Measurements from ENCODE around the gene LSAMP. TPM values are rescaled to one million over a fixed set of nuclear protein-coding genes. Genes with fewer than 3 reads are reported as not detected.
A peak's percentile ranks its signal among the peaks of the same experiment; 100 is the strongest.

The LSAMP gene
- total RNA-seq, 2 donors from 2014 or later: 1.6 to 4.7 TPM

DNA sequence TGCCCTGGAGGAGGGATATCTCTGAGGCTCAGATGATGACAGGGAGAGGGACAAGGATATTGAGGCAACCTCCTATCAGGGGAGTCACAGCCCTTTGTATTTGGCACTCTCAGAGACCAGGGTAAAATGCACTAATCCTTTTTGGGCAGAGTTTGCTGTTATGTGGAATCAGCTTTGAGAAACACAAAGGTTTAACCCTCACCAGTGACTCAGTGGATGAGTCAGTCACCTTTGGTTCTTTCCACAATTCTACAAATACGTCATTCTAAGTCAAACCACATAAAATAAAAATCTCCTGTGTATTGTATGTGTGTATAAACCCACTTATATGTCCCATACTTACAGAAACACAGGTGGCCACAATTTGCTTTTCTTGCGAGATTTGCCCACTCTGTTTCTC is 5.1 kb downstream of the LSAMP start:
- ATAC-seq (no peak), DNase-seq (no peak)
- intact Hi-C loops (cut with DNase I): no loop called here

DNA sequence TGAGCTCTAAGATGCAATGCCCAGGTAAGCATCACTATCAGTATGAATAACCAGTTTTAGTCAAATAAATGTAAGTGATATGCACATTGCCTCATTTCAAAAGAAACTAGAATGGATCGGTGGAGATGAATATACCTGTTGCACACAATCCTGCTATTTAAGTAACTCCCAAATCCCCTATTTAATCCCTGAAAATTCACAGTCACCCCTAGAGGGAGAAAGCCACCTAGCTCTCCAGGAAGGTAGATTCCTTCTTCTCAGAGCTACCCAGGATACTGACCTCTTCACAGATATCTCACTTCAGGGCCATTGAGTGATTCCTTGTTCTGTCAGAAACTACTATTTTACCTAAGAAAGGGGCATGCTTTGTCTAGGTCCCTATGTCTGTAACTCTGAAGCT is 11.7 kb downstream of the LSAMP start:
- DNase-seq: no peak
- intact Hi-C loops (cut with DNase I): no loop called here
- no peak for ATAC-seq

DNA sequence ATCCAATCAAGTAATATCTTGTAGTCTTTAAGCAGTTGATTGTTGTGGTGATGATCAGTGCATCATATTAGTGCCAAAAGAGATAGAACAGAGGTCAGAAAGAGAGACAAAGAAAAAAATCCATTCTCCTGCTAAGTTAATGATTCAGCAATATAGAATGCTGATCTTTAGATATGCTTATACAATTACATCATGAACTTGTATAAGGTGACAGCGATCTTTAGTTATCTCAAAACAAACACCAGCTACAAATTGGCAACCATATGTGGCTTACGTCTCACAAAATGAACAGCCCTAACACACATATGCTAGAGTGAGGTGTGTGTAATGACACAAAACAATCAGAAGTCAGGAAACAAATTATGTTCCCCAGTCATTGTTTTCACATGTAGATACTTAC is 12.5 kb downstream of the LSAMP start:
- ATAC-seq (no peak), DNase-seq (no peak)
- intact Hi-C loops (cut with DNase I): no loop called here

DNA sequence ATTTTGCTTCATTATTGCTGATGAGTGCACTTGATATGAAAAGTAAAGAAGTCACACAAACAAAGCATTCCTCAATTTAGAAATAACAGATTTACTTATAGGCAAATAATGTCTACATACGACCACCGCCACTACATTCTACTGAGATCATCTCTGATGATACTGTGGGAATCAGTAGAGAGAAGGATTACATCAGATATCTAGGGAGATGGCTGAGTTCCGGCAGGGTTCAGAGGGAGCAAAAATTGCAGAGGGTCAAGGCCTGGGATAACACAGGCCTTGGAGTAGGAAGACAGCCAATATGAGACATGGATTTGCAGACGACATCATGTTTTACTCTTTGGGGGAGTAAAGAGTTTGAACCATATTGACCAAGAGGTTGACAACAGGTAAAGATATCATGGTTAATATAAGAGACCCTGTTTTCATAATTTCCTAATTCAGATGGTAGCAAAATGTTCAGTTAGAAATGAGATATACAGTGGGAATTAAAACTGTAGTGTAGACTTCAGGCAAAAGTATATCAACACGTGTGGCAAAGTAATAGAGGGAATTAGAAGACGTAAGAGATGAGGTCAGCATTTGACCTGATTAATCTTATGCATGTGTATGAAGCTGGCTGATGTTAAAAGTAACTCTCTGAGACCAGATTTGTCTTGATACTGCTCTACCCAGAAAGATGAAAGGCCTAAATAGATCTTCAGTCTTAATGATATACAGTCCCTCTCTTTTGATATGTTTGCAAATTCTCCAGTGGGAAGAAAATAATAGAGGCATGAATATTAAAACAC is 15.6 kb downstream of the LSAMP start:
- intact Hi-C loops (cut with DNase I): no loop called here
- DNase-seq: no peak
- no peak for ATAC-seq

DNA sequence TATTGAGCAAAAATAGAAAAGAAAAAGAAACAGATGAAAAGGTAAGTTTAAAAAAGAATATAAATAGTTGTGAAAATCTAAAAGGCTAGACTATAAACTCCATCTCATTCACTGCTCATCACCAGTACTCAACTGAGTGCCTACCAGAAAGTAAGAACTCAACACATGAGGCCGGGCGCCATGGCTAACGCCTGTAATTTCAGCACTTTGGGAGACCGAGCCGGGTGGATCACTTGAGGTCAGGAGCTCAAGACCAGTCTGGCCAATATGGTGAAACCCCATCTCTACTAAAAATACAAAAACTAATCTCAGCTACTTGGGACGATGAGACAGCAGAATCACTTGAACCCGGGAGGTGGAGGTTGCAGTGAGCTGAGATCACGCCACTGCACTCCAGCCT is 19.3 kb downstream of the LSAMP start:
- ATAC-seq (no peak), DNase-seq (peak; percentile 20)
- intact Hi-C loops (cut with DNase I): no loop called here

DNA sequence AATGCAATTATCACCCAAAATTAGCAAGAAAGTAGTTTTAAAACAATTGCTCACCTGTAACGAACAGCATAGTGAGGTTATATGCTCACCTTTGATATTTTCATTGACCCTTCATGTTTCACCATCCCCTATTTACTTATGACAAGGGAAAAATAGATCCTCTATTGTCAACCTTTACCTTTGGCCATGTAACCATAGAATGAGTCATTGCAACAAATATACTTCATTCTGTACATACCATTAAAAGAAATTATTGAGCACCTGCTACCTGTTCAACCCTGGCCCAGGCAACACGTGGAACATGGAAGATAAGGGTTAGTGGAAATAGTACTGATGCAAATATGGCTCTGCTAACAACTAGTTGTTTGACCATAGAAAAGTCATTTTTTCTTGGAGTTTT is 20.2 kb downstream of the LSAMP start:
- intact Hi-C loops (cut with DNase I): no loop called here

DNA sequence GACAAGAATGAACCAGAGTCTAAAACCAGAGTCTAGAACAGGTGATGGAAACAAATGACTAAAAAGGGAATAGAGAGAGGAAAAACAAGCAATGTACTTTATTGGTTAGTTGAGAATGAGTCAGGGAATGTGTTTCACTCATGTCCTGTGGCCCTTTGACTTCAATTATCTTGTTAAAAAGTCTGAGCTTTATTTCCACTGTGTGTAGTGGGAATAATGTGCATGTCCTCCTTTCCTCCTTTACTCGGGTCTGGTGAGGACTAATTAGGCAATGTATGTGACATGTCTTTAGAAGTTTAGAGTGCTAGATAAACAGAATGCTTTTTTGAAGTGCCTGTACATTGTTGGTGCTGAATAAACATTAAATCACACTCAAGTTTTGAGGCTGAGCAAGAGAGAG is 21.3 kb downstream of the LSAMP start:
- intact Hi-C loops (cut with DNase I): no loop called here
- ATAC-seq (no peak), DNase-seq (no peak)

More for the DNA sequence above, 20.2 kb downstream of the LSAMP start:
- ATAC-seq: no peak
- no peak for DNase-seq

DNA sequence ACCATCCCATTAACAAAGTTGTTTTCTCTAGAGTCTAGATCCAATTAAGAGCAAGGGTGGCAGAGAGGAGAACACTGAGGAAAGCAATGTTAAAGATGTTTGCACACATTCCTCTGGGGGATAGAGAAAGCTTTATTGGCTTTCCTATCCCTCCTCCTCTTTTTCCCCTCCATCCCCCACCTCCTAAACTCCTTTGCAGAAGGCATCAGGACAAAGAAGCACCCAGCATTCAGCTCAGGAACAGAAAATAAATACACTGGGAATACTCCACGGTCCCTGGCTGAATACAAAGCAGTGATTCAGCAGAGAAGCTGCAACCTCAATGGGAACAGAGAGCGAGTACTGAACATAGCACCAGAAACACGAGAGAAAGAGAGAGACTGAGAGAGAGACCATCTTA is 21.9 kb downstream of the LSAMP start:
- peak in 1 of 2 donors; percentile 38 for ATAC-seq
- intact Hi-C loops (cut with DNase I): no loop called here
- no peak for DNase-seq

DNA sequence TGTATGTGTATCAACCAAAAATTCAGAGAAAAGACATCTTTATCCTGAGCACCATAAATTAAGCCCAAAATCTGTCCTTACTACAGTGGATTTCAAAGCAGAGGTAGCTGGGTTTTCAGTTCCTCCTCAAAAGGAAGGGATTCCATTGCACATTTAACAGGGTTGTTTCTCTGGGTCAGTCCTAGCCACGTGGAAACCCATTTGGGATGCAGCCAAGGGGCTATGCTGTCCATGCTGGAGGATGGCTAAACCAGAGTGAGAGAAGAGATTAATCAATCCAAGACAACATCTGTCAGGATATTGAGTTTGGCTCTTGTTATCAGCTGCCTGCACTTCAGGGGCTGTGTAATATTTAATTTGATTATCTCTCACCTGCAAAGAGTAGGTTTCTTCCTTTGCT is 28.1 kb downstream of the LSAMP start:
- DNase-seq (no peak), ATAC-seq (no peak)

DNA sequence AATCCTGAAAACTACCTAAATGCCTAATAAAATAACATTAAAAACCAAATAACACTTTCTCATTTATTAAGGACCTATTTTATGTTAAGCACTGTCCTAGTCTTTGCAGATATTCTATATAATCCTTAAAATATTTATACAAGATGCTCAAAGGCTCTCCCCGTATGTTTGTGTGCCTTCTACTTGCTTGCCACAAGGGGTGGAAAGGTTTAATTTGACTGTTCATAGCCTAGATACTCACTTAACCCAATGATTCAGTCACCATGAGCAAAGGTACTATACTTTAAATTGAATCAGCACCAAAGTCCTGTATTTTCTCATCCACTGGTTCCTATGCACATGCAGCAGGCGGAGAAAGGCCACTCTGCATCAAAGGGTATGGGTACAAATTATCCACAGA is 32.0 kb downstream of the LSAMP start:
- DNase-seq (no peak), ATAC-seq (no peak)
- intact Hi-C loops (cut with DNase I): no loop called here

More for the DNA sequence above, 28.1 kb downstream of the LSAMP start:
- intact Hi-C loops (cut with DNase I): no loop called here

DNA sequence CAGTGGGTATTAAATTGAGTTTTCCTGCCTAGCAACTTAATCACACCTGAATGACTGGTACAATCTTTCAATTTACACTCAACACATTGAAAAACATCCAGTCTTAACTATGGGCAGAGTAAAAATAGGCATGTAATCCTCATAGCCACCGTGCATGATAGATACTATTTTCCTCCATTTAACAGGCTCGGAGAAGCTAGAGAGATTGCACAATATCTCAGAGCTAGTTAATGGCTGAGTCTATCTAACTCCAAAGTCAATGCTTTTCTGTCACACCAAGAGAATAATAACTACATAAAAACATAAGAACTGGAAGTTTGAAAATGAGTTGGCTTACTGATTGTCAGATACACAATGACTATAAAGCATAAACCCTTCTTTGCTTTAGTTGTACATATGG is 36.8 kb downstream of the LSAMP start:
- intact Hi-C loops (cut with DNase I): no loop called here
- ATAC-seq (no peak), DNase-seq (no peak)

DNA sequence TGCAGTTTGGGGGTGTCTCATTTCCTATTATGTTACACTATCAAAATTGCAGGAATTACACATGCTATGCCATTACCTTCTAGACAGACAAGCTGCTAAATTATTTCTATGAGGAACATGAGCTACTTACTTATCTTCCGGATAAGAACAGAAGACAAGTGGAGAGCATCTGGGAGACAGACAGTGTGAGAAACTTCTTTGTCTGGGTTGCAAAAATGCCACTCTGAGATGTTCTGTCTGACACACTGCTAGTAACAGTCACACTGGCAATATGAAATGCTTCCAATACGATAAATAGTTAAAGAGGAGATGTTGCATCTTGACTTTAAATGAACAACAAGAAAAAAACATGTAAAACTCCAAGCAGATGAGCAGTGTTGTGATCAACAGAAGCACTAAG is 40.1 kb downstream of the LSAMP start:
- DNase-seq (no peak), ATAC-seq (no peak)
- intact Hi-C loops (cut with DNase I): no loop called here

DNA sequence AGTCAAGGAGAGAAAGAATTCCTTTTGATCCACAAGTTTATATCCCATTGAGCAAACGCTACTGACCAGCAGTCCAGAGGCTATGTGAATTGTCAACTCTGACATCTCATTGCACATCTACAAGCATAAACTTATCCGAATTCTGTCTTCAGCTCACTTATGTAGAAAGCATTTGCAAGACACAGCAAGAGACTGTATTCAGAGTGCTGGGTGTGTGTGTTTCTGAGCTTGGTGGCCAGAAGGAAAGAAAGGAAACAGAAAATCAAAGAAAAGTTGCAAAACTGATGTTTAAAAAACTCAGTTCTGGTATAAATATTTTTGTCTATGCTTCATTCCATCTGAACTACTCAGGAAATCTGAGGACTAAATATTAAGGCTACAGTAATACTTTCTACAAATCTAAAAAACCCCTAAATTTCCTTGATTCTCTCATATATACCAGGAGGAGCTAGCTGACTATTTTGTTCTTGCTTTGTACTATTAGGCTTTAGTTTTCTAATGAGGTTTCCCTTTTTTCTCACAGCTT is 45.5 kb downstream of the LSAMP start:
- intact Hi-C loops (cut with DNase I): no loop called here
- DNase-seq (no peak), ATAC-seq (no peak)

DNA sequence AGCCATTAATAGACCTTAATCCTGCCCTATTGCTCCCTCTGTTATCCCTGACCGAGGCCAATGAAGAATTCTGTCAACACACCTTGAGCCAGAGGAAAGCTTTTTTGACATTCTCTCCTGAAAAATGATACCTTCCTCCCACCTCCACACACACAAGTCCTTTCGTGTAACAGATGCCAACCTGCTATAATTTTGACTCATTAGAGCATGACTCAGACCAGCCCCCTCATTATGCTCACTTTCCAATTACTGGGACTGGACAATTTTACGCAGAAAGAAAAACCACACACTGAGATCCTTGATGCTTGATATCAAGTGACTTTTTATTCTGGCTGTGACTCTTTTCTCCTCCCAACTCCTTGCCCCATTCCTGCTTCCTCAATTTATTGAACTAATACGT is 50.9 kb downstream of the LSAMP start:
- intact Hi-C loops (cut with DNase I): no loop called here

DNA sequence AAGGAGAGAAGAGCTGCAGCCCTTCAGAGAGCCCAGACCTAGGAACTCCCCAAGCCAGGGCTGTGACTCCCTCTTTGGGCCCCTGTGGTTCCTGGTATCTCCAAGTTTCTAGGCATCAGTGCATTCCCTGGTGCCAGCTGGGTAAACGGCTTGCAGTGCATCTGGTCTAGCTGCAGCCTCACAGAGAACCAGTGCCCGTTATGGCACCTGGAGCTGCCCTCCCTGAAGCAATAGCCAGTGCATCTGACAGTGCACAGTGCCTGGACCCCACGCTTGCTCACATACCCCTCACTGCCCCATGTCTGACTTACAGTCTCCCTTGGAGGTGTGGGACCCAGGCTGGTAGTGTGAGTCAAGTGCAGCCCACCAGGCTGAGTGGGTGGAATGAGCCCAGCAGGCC is 52.1 kb downstream of the LSAMP start:
- intact Hi-C loops (cut with DNase I): no loop called here
- DNase-seq (no peak), ATAC-seq (no peak)

More for the DNA sequence above, 50.9 kb downstream of the LSAMP start:
- no peak for DNase-seq
- no peak for ATAC-seq

DNA sequence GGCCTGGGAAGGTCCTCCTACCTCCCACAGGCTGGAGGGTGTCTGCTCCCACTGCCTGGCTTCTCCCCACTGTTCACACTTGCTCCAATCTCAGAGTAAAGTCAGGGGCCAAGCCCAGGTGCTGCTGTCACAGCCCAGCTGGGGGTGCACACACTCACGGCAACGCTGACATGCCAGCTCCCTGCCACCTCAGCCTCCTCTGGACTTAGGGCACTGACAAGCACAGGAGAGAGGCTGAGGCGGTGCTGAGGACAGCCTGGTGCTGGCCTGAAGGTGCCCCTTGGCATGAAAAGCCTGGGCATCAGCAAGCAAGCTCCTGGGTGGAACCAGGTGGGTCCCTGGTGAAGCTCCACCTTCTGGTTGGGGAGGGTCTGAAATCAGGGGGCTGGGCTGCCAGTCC is 53.0 kb downstream of the LSAMP start:
- intact Hi-C loops (cut with DNase I): no loop called here
- no peak for DNase-seq
- ATAC-seq: no peak

DNA sequence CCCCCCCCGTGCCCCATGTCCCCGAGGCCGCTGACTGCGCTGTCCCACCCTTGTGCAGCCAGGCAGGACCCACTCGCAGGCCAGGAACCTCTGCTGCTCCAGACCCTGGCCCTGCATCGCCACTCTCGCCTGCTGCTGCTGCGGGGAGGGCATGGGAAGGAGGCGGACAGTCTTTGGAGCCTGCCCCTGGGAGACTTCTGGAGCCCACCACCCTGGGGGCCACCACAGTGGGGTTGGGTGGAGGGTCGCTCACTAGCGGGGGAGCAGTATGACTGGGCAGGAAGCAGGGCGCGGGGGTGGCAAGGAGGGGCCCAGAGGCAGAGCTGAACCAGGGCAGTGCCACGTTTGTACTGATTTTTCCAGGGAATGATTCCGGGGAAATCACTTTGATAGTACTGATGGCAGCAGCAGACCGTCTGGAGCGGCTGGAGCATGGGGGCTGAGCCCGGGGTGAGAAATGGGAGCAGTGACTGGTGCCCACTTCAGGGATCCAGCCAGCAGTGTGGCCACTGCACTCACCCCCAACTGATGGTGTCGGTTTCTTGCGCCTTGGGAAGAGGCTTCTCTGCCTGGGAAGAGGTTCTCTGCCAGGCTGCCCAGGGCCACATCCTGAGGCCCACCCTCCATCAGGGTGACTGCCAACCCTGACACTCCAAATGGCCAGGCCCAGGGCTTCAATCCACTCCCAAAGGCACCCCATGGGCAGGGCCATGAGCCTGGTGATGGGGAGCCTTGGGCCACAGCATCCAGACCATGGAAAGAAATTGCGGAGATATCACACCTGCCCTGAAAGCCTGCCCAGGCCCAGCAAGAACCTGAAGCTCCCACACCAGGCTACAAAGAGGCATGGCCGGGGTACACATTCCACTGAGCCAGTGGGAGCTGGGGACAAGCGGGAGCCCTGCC is 53.7 kb downstream of the LSAMP start:
- intact Hi-C loops (cut with DNase I): no loop called here
- DNase-seq (no peak), ATAC-seq (no peak)

DNA sequence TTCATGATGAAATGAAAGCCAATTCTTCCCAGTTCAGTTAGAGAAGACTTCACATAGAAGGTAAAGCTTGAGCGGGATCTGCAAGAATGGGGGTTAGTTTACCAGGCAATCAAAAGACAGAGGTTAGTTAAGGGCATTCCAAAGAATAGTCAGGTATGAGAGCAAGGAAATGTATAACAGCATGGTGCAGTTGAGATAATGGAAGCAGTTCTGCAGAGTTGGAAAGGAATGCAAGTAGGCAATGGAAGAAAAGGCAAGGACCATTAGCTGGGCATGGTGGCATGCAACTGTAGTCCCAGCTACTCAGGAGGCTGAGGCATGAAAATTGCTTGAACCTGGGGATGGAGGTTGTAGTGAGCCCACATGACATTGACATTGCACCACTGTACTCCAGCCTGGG is 55.0 kb downstream of the LSAMP start:
- intact Hi-C loops (cut with DNase I): no loop called here

DNA sequence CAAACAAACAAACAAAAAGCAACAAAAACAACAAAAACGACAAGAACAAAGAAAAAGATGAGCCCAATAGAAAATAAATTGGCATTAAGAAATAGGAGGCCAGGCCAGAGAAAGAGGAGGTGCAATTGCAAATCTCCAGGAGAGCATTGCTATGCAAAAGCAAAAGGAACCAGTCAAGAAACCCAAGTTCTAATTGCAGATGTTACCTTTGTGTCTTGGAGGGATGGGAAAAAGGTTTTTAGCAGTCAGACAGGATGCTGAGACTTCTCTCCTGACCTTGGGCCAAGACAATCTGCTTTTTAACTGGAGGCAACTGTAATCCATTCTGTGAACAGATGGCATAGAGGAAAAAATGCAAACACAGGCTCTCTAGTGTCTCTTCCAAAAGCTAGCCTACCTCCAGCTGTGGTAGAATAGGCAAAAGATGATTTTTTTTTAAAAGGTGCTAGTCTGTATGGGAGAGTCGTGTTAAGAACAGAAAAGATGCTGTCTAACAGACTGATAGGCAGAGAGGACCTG is 56.4 kb downstream of the LSAMP start:
- intact Hi-C loops (cut with DNase I): no loop called here
- no peak for ATAC-seq
- DNase-seq: no peak

More for the DNA sequence above, 55.0 kb downstream of the LSAMP start:
- ATAC-seq (no peak), DNase-seq (no peak)

DNA sequence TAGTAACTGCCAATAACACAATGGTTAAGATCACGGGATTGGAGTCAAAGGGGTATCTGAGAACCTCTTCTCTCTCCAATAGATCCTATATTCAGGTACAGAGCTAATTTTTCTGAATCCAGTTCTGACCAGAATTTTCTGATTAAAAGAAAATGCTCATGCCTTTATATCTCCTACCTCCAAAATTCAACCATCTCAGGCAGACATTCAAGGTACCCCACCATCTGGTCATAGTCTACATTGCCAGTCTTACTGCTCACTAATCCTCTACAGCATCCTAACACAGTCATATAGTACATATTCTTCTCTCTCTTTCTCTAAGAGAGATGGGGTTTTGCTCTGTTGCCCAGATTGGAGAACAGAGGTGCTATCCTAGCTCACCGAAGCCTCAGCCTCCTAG is 59.1 kb downstream of the LSAMP start:
- intact Hi-C loops (cut with DNase I): no loop called here
- DNase-seq: no peak
- ATAC-seq: no peak
